HepG2 (cell line): ENCODE measurements around the gene TMEM116.

Source experiments
- ATF2 ChIP-seq: sonication (generic); formaldehyde crosslinking; IDR thresholded peaks from 2 replicates; pipeline ENCODE4 v1.4.0; 2020; ENCODE audit warnings: missing genetic modification reagents
- CSRNP1 ChIP-seq: sonication (generic); formaldehyde crosslinking; IDR thresholded peaks from 2 replicates; pipeline ENCODE4 v1.8.1; 2023; ENCODE audit warnings: mild to moderate bottlenecking, missing genetic modification reagents
- EZH2 ChIP-seq: conservative IDR thresholded peaks from 2 replicates; pipeline ENCODE4 v1.6.1; 2012; ENCODE audit warnings: mild to moderate bottlenecking, low read depth, low read length, moderate library complexity
- IKZF1 ChIP-seq: fragments of 450-650 bp; IDR thresholded peaks from 2 replicates; pipeline ENCODE4 v1.7.1; 2016
- POGZ ChIP-seq: sonication (generic); formaldehyde crosslinking; IDR thresholded peaks from 2 replicates; pipeline ENCODE4 v1.4.0; 2020; ENCODE audit warnings: mild to moderate bottlenecking, missing genetic modification reagents
- POLR2AphosphoS5 ChIP-seq: IDR thresholded peaks from 2 replicates; pipeline ENCODE4 v1.6.1; 2012; ENCODE audit warnings: low read depth, low read length
- RFX5 ChIP-seq: IDR thresholded peaks from 2 replicates; pipeline ENCODE4 v1.6.1; 2011; ENCODE audit warnings: low read depth, low read length, improper control_type of control experiment
- SP1 ChIP-seq, 2 experiments: fragments of 450-650 bp in 1 of 2; sonication (generic) in 1 of 2; formaldehyde crosslinking in 1 of 2; IDR thresholded peaks; 2 replicates each; pipeline versions ENCODE4 v1.4.0 to v1.6.1; 2016 to 2020; ENCODE audit warnings: missing genetic modification reagents in 1 of 2
- TCF7 ChIP-seq: sonication (generic); IDR thresholded peaks from 2 replicates; pipeline ENCODE4 v1.6.1; 2016; ENCODE audit warnings: antibody characterized with exemption, low read depth
- ZBTB40 ChIP-seq, 2 experiments: fragments of 450-650 bp in 1 of 2; sonication (generic) in 1 of 2; formaldehyde crosslinking in 1 of 2; IDR thresholded peaks; 2 replicates each; pipeline versions ENCODE4 v1.6.1 to v1.8.0; 2016 to 2022; ENCODE audit warnings: antibody characterized with exemption in 1 of 2, mild to moderate bottlenecking in 1 of 2, missing genetic modification reagents in 1 of 2
- ZNF207 ChIP-seq: fragments of 450-650 bp; IDR thresholded peaks from 2 replicates; pipeline ENCODE4 v1.6.1; 2016; ENCODE audit warnings: antibody characterized with exemption, borderline replicate concordance
- ZNF687 ChIP-seq: sonication (generic); formaldehyde crosslinking; IDR thresholded peaks from 2 replicates; pipeline ENCODE4 v1.5.1; 2020; ENCODE audit warnings: mild to moderate bottlenecking, missing genetic modification reagents, moderate library complexity
- ZNF709 ChIP-seq: sonication (generic); formaldehyde crosslinking; IDR thresholded peaks from 2 replicates; pipeline ENCODE4 v1.5.0; 2020; ENCODE audit warnings: mild to moderate bottlenecking, missing genetic modification reagents
- ZNF720 ChIP-seq: sonication (generic); formaldehyde crosslinking; IDR thresholded peaks from 2 replicates; pipeline ENCODE4 v1.4.0; 2020; ENCODE audit warnings: missing genetic modification reagents

- TF ChIP-seq ATF2 (CRISPR knock-in tag): no peak
- TF ChIP-seq ZBTB40 (IDR thresholded peaks at IDR 0.05): no peak
- no peak for TF ChIP-seq ZBTB40 (CRISPR knock-in tag; IDR thresholded peaks at IDR 0.05)
- TF ChIP-seq TCF7: no peak
- TF ChIP-seq CSRNP1 (CRISPR knock-in tag): no peak
- TF ChIP-seq ZNF207: no peak
- TF ChIP-seq POLR2AphosphoS5: no peak
- TF ChIP-seq ZNF709 (CRISPR knock-in tag): no peak
- TF ChIP-seq ZNF720: no peak
- no peak for TF ChIP-seq ZNF687 (CRISPR knock-in tag)
- no peak for TF ChIP-seq IKZF1
- TF ChIP-seq POGZ (CRISPR knock-in tag): no peak
- no peak for TF ChIP-seq SP1 (IDR thresholded peaks at IDR 0.05)
- no peak for TF ChIP-seq SP1 (CRISPR knock-in tag; IDR thresholded peaks at IDR 0.05)
- no peak for TF ChIP-seq EZH2
- TF ChIP-seq RFX5: no peak
Measured at GRCh38 chr12:111926631-111927030, 86.3 kb downstream of the TMEM116 start.
